ENCODE data around the gene RTN4.
"Not testable (repeated sequence)": the region's sequence is repeated elsewhere in the genome, so short reads cannot be mapped to it uniquely, and the experiment has no call there.

Gene RTN4

DNA sequence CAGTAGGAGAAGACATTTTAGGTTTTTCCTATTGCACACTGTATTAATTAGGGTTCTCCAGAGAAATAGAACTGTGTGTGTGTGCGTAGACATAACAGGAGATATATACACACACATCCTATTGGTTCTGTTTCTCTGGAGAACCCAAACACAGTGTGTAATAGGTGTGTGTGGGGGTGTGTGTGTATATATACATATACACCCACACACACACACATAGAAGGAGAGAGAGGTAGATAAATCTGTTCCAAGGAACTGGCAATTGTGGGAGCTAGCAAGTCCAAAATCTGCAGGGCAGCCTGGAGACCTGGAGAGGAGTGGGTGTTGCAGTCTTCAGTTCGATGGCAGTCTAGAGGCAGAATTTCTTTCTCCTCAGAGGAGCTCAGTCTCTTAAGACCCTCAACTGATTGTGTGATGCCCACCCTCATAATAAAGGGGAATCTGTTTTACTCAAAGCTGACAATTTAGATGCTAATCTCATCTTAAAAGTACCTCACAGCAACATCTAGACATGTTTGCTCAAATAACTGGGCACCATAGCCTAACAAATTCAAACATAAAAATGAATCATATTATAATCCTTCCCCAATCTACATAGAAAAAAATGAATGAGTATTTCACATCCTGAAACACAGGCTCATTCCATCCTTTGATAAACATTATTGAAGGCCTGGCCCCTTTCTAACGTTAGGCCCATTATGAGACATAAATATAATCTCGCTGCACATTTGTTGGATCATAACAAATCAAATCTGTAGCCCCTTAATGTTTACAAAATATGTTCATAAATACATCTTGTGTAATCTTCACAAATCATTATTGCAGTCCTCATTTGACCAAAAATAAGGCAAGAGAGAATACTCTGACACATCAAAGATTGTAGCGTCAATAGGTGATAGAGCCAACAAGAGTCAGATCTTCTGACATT, 35.1 kb upstream of the RTN4 start:
- no peak for DNase-seq (ENCODE audit: low read depth)
- TF ChIP-seq, protein P1, sequence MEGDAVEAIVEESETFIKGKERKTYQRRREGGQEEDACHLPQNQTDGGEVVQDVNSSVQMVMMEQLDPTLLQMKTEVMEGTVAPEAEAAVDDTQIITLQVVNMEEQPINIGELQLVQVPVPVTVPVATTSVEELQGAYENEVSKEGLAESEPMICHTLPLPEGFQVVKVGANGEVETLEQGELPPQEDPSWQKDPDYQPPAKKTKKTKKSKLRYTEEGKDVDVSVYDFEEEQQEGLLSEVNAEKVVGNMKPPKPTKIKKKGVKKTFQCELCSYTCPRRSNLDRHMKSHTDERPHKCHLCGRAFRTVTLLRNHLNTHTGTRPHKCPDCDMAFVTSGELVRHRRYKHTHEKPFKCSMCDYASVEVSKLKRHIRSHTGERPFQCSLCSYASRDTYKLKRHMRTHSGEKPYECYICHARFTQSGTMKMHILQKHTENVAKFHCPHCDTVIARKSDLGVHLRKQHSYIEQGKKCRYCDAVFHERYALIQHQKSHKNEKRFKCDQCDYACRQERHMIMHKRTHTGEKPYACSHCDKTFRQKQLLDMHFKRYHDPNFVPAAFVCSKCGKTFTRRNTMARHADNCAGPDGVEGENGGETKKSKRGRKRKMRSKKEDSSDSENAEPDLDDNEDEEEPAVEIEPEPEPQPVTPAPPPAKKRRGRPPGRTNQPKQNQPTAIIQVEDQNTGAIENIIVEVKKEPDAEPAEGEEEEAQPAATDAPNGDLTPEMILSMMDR (IDR thresholded peaks at IDR 0.05; ENCODE audit: low read length, missing control alignments): no peak

GRCh38 chr2:55084641-55085040, 34.4 kb upstream of the RTN4 start:
- no peak for DNase-seq (ENCODE audit: low read depth)
- TF ChIP-seq, protein P1 (IDR thresholded peaks at IDR 0.05; ENCODE audit: low read length, missing control alignments): no peak
- H3K4me3 ChIP-seq (replicated peaks; ENCODE audit: low read depth, low read length): no peak overlapping the region

More for the DNA sequence above, 35.1 kb upstream of the RTN4 start:
- no peak overlapping the region for H3K4me3 ChIP-seq (replicated peaks; ENCODE audit: low read depth, low read length)

- H3K4me3 ChIP-seq (replicated peaks; ENCODE audit: low read depth, low read length): no peak overlapping the region
- TF ChIP-seq, protein P1 (IDR thresholded peaks at IDR 0.05; ENCODE audit: low read length, missing control alignments): no peak
- DNase-seq (ENCODE audit: low read depth): no peak
These were observed 30.0 kb upstream of the RTN4 start for GRCh38 chr2:55080204-55080738.

DNA sequence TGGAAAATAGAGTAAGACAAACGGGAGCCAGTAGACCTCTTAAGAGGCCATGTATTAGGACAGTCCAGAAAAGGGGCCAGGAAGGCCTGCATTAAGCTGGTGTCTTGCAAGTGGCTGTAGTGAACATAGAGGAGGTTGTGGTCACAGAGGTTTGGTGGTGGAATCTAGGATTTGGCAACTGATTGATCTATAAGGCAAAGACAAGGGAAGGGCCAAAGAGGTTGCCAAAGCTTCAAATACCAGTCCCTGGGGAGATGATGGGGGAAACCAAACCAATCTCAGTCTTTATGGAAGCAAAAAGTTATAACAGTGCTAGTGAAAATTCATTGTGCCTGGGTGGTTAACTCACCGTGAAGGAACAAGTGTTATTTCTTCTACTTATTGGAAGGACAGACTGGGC, 28.7 kb upstream of the RTN4 start:
- TF ChIP-seq, protein P1 (IDR thresholded peaks at IDR 0.05; ENCODE audit: low read length, missing control alignments): no peak
- DNase-seq (ENCODE audit: low read depth): no peak
- H3K4me3 ChIP-seq (replicated peaks; ENCODE audit: low read depth, low read length): no peak overlapping the region

DNA sequence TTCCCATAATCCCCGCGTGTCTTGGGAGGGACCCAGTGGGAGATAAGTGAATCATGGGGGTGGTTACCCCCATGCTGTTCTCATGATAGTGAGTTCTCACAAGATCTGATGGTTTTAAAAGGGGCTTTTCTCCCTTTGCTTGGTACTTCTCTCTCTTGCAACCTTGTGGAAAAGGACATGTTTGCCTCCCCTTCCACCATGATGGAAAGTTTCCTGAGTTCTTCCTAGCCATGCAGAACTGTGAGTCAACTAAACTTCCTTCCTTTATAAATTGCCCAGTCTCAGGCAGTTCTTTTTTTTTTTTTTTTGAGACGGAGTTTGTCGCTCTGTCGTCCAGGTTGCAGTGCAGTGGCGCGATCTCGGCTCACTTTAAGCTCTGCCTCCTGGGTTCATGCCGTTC, 26.5 kb upstream of the RTN4 start:
- TF ChIP-seq, protein P1 (IDR thresholded peaks at IDR 0.05; ENCODE audit: low read length, missing control alignments): no peak
- no peak overlapping the region for H3K4me3 ChIP-seq (replicated peaks; ENCODE audit: low read depth, low read length)
- no peak for DNase-seq (ENCODE audit: low read depth)

DNA sequence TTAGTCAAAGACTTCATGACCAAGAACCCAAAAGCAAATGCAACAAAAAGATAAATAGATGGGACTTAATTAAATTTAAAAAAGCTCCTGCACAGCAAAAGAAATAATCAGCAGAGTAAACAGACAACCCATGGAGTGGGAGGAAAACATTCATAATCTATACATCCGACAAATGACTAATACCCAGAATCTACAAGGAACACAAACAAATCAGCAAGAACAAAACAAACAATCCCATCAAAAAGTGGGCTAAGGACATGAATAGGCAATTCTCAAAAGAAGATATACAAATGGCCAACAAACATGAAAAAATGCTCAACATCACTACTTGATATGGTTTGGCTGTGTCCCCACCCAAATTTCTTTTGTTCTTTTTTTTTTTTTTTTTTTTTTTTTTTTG, 25.8 kb upstream of the RTN4 start:
- DNase-seq (ENCODE audit: low read depth): not testable (repeated sequence)

GRCh38 chr2:55073000-55073983, 23.0 kb upstream of the RTN4 start:
- H3K4me3 ChIP-seq (replicated peaks; ENCODE audit: low read depth, low read length): no peak overlapping the region
- DNase-seq (ENCODE audit: low read depth): peak; percentile 13
- TF ChIP-seq, protein P1 (IDR thresholded peaks at IDR 0.05; ENCODE audit: low read length, missing control alignments): no peak

More for the DNA sequence above, 25.8 kb upstream of the RTN4 start:
- not testable (repeated sequence) for H3K4me3 ChIP-seq (replicated peaks; ENCODE audit: low read depth, low read length)

Measured in fibroblast of pulmonary artery (primary cell).